ENCODE measurements around the gene CEP85L. TPM values are rescaled to one million over a fixed set of nuclear protein-coding genes. Genes with fewer than 3 reads are reported as not detected.

CEP85L gene
- total RNA-seq, 1 donor from 2014 or later, result 16.8 TPM

- peaks cover 5% of the 10 kb centered on the region for H3K4me1 Mint-ChIP-seq
- TF ChIP-seq CTCF (conservative IDR thresholded peaks at IDR 0.05), result no peak
- peaks cover 4% of the 10 kb centered on the region for H3K9me3 Mint-ChIP-seq
- H3K27ac Mint-ChIP-seq (ENCODE audit: unreplicated experiment), result no peak overlapping the region
- no peaks in the 10 kb centered on the region for H3K27me3 Mint-ChIP-seq (ENCODE audit: low read depth)
- no peak for DNase-seq (ENCODE audit: low read depth, low spot score)
- peaks cover 7% of the 10 kb centered on the region for H3K36me3 Mint-ChIP-seq (ENCODE audit: low read depth)
- no peak overlapping the region for H3K4me3 Mint-ChIP-seq
Measured at GRCh38 chr6:118569498-118569897, 81.9 kb downstream of the CEP85L start.

- no peaks in the 10 kb centered on the region for H3K9me3 Mint-ChIP-seq
- no peak for TF ChIP-seq CTCF (conservative IDR thresholded peaks at IDR 0.05)
- no peaks in the 10 kb centered on the region for H3K4me1 Mint-ChIP-seq
- no peak for DNase-seq (ENCODE audit: low read depth, low spot score)
- no peak overlapping the region for H3K27ac Mint-ChIP-seq (ENCODE audit: unreplicated experiment)
- no peaks in the 10 kb centered on the region for H3K27me3 Mint-ChIP-seq (ENCODE audit: low read depth)
- no peak overlapping the region for H3K4me3 Mint-ChIP-seq
- no peaks in the 10 kb centered on the region for H3K36me3 Mint-ChIP-seq (ENCODE audit: low read depth)
Measured at GRCh38 chr6:118567974-118568373, 83.4 kb downstream of the CEP85L start.

- TF ChIP-seq CTCF (conservative IDR thresholded peaks at IDR 0.05), result peak; percentile 69
- DNase-seq (ENCODE audit: low read depth, low spot score), result no peak
- Mint-ChIP-seq H3K36me3 (ENCODE audit: low read depth) (no peaks in the 10 kb centered on the region), H3K9me3 (no peaks in the 10 kb centered on the region), H3K27me3 (ENCODE audit: low read depth) (no peaks in the 10 kb centered on the region), H3K27ac (ENCODE audit: unreplicated experiment) (no peak overlapping the region), H3K4me1 (no peaks in the 10 kb centered on the region), H3K4me3 (no peak overlapping the region)
Measured at GRCh38 chr6:118565311-118565960, 86.0 kb downstream of the CEP85L start.

GRCh38 chr6:118562959-118563358, 88.4 kb downstream of the CEP85L start:
- H3K4me1 Mint-ChIP-seq, result peaks cover 11% of the 10 kb centered on the region
- H3K27me3 Mint-ChIP-seq (ENCODE audit: low read depth), result no peaks in the 10 kb centered on the region
- TF ChIP-seq CTCF (conservative IDR thresholded peaks at IDR 0.05), result no peak
- no peak for DNase-seq (ENCODE audit: low read depth, low spot score)
- no peaks in the 10 kb centered on the region for H3K9me3 Mint-ChIP-seq
- peaks cover 2% of the 10 kb centered on the region for H3K36me3 Mint-ChIP-seq (ENCODE audit: low read depth)
- H3K4me3 Mint-ChIP-seq, result no peak overlapping the region
- H3K27ac Mint-ChIP-seq (ENCODE audit: unreplicated experiment), result no peak overlapping the region

GRCh38 chr6:118562248-118562647, 89.1 kb downstream of the CEP85L start:
- peaks cover 11% of the 10 kb centered on the region for H3K4me1 Mint-ChIP-seq
- no peak for DNase-seq (ENCODE audit: low read depth, low spot score)
- no peak overlapping the region for H3K4me3 Mint-ChIP-seq
- no peak overlapping the region for H3K27ac Mint-ChIP-seq (ENCODE audit: unreplicated experiment)
- H3K36me3 Mint-ChIP-seq (ENCODE audit: low read depth), result peaks cover 2% of the 10 kb centered on the region
- TF ChIP-seq CTCF (conservative IDR thresholded peaks at IDR 0.05), result no peak
- no peaks in the 10 kb centered on the region for H3K9me3 Mint-ChIP-seq
- H3K27me3 Mint-ChIP-seq (ENCODE audit: low read depth), result no peaks in the 10 kb centered on the region
